CD4-positive, alpha-beta T cell (primary cell): ENCODE data around the gene APOBEC3G. TPM values are rescaled to one million over a fixed set of nuclear protein-coding genes. Genes with fewer than 3 reads are reported as not detected.

Experiments
- ATAC-seq: fragments of 200-7000 bp; cut with Tn5 transposase; one replicate; pipeline ENCODE4 v1.10.0; 2022; ENCODE audit warnings: mild to moderate bottlenecking; ENCODE audit not compliant: poor library complexity
- CTCF ChIA-PET: fragments of 350-600 bp; sonication (Branson Sonifier 250); formaldehyde crosslinking; loops from one replicate; lab custom pipeline; 2021; ENCODE audit warnings: antibody characterized with exemption, inconsistent platforms; lab: Charles Lee
- POLR2A ChIA-PET: fragments of 350-600 bp; sonication (Branson Sonifier 250); formaldehyde crosslinking; loops from one replicate; lab custom pipeline; 2021; ENCODE audit warnings: antibody characterized with exemption, inconsistent platforms; lab: Charles Lee
- DNase-seq, 14 experiments: peaks; one replicate each; pipeline ENCODE4 v3.0.0-alpha.2; 2013 to 2020; ENCODE audit warnings: mixed read lengths in 2 of 14
- H3K27ac ChIP-seq, 2 donors: one replicate each; pipeline versions ENCODE4 v1.5.1 to v1.7.0; 2013; ENCODE audit warnings: low read length in 2 of 2, low read depth in 1 of 2, mild to moderate bottlenecking in 1 of 2
- H3K27me3 ChIP-seq, 2 experiments: 1 replicate in 1 of 2; 2 replicates in 1 of 2; pipeline versions ENCODE4 v1.6.1 to v1.7.0; 2013; ENCODE audit warnings: low read length in 2 of 2, control low read depth in 1 of 2, mild to moderate bottlenecking in 1 of 2, moderate library complexity in 1 of 2; ENCODE audit not compliant: insufficient read depth in 2 of 2, control insufficient read depth in 1 of 2
- H3K36me3 ChIP-seq: one replicate; pipeline ENCODE4 v1.6.1; 2013; ENCODE audit warnings: low read length, control low read depth; ENCODE audit not compliant: insufficient read depth
- H3K4me1 ChIP-seq: one replicate; pipeline ENCODE4 v1.6.1; 2013; ENCODE audit warnings: low read length, control low read depth; ENCODE audit not compliant: insufficient read depth
- H3K4me3 ChIP-seq: one replicate; pipeline ENCODE4 v1.5.1; 2013; ENCODE audit warnings: mild to moderate bottlenecking, low read length, moderate library complexity
- H3K9me3 ChIP-seq, 2 experiments: 1 replicate in 1 of 2; 2 replicates in 1 of 2; pipeline versions ENCODE4 v1.6.1 to v1.7.0; 2013; ENCODE audit warnings: low read length in 2 of 2, mild to moderate bottlenecking in 2 of 2, control low read depth in 1 of 2, moderate library complexity in 1 of 2; ENCODE audit not compliant: control insufficient read depth in 1 of 2, insufficient read depth in 1 of 2
- H3K27ac Mint-ChIP-seq: one replicate; pipeline ENCODE4 v1.8.0; 2020; ENCODE audit warnings: mixed read lengths
- H3K27me3 Mint-ChIP-seq: one replicate; pipeline ENCODE4 v1.8.0; 2021; ENCODE audit warnings: mixed read lengths
- H3K36me3 Mint-ChIP-seq: one replicate; pipeline ENCODE4 v1.8.0; 2021; ENCODE audit warnings: low read depth, mixed read lengths
- H3K4me1 Mint-ChIP-seq: one replicate; pipeline ENCODE4 v1.8.0; 2021; ENCODE audit warnings: low read depth, mixed read lengths
- H3K4me3 Mint-ChIP-seq: one replicate; pipeline ENCODE4 v1.8.0; 2020; ENCODE audit warnings: mild to moderate bottlenecking, mixed read lengths
- H3K9me3 Mint-ChIP-seq: one replicate; pipeline ENCODE4 v1.8.0; 2020; ENCODE audit warnings: mixed read lengths
- intact Hi-C, 2 experiments: fragments of 100-400 bp; cut with DNase I in 1 of 2; cut with micrococcal nuclease in 1 of 2; formaldehyde crosslinking; loops; one replicate each; pipeline versions ENCODE4 v1.15.1 to v1.9.0; 2023 to 2025; cut with DNase I, micrococcal nuclease
- total RNA-seq, 174 experiments: library from RNA in 2 of 174; stranded (reverse) in 2 of 174; gene quantifications; one replicate each; pipeline ENCODE4 v1.2.3 and lab custom pipeline; 2021 to 2026
- TF ChIP-seq, protein P1 (sequence below): fragments of 200-600 bp; IDR thresholded peaks from one replicate; pipeline ENCODE4 v1.8.0; 2022; ENCODE audit warnings: antibody characterized with exemption, mild to moderate bottlenecking

The APOBEC3G gene
- total RNA-seq, 2 experiments from 2014 or later = 18.8 to 20.6 TPM

DNA sequence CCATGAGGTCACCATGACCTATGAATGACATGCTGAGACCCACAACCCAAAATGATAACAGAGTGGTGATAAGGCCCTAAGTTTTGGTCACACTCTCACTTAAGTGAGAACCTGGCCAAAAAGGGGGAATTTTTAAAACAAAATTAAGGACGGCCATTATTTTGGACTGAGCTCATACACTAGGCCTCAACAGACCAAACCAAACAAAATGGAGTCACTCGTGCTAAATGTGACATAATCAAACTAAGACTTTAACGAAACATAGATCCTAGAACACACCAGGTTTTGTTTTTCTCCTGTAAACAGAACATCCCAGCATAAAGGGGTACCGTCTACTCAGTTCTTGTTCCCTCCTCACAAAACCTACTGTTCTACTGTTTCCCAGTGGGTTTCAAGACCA, 31.4 kb downstream of the APOBEC3G start:
- intact Hi-C loops = no loop called here
- no peaks in the 10 kb centered on the region for H3K9me3 Mint-ChIP-seq

DNA sequence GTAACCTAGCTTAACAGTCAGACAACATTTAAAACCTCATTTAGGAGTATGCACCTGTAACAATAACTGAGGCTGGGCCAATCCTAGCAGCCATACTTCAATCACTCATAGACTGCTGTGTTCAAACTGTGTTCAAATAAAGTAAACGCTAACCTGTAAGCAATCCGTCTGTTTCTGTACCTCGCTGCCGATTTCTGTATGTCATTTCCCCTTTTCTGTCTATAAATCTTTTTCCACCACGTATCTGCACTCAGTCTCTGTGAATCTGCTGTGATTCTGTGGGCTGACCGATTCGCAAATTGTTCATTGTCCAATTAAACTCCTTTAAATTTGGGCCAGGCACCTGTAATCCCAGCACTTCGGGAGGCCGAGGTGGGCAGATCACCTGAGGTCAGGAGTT, 32.3 kb downstream of the APOBEC3G start:
- ChIA-PET CTCF (no interaction called here), POLR2A (no interaction called here)
- H3K27ac ChIP-seq = no peak overlapping the region
- Mint-ChIP-seq H3K9me3 (no peaks in the 10 kb centered on the region), H3K36me3 (no peaks in the 10 kb centered on the region), H3K27ac (no peak overlapping the region), H3K4me1 (no peaks in the 10 kb centered on the region), H3K27me3 (no peaks in the 10 kb centered on the region), H3K4me3 (no peak overlapping the region)
- no peaks in the 10 kb centered on the region for H3K27me3 ChIP-seq
- intact Hi-C loops = no loop called here
- no peaks in the 10 kb centered on the region for H3K36me3 ChIP-seq
- H3K9me3 ChIP-seq = no peaks in the 10 kb centered on the region
- no peak for DNase-seq
- ATAC-seq = no peak
- TF ChIP-seq, protein P1, sequence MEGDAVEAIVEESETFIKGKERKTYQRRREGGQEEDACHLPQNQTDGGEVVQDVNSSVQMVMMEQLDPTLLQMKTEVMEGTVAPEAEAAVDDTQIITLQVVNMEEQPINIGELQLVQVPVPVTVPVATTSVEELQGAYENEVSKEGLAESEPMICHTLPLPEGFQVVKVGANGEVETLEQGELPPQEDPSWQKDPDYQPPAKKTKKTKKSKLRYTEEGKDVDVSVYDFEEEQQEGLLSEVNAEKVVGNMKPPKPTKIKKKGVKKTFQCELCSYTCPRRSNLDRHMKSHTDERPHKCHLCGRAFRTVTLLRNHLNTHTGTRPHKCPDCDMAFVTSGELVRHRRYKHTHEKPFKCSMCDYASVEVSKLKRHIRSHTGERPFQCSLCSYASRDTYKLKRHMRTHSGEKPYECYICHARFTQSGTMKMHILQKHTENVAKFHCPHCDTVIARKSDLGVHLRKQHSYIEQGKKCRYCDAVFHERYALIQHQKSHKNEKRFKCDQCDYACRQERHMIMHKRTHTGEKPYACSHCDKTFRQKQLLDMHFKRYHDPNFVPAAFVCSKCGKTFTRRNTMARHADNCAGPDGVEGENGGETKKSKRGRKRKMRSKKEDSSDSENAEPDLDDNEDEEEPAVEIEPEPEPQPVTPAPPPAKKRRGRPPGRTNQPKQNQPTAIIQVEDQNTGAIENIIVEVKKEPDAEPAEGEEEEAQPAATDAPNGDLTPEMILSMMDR = no peak
- no peak overlapping the region for H3K4me3 ChIP-seq
- no peaks in the 10 kb centered on the region for H3K4me1 ChIP-seq

More for the DNA sequence above, 31.4 kb downstream of the APOBEC3G start:
- Histone ChIP-seq H3K36me3 (no peaks in the 10 kb centered on the region), H3K4me1 (no peaks in the 10 kb centered on the region), H3K27me3 (no peaks in the 10 kb centered on the region), H3K27ac (no peak overlapping the region), H3K4me3 (no peak overlapping the region), H3K9me3 (no peaks in the 10 kb centered on the region)
- H3K4me3 Mint-ChIP-seq = no peak overlapping the region
- H3K4me1 Mint-ChIP-seq = peaks cover 2% of the 10 kb centered on the region
- ChIA-PET CTCF (no interaction called here), POLR2A (interaction anchor here (0.6 kb wide), 1 partner anchor 39 kb away, joined by 4 read pairs; no protein-coding TSS in a partner anchor)
- TF ChIP-seq, protein P1 = no peak
- no peaks in the 10 kb centered on the region for H3K27me3 Mint-ChIP-seq
- no peak overlapping the region for H3K27ac Mint-ChIP-seq
- DNase-seq = no peak
- no peak for ATAC-seq
- no peaks in the 10 kb centered on the region for H3K36me3 Mint-ChIP-seq

GRCh38 chr22:39110631-39111561, 33.8 kb downstream of the APOBEC3G start:
- H3K9me3 ChIP-seq = no peaks in the 10 kb centered on the region
- intact Hi-C loops = no loop called here
- ChIA-PET POLR2A (no interaction called here), CTCF (no interaction called here)
- Mint-ChIP-seq H3K27me3 (no peaks in the 10 kb centered on the region), H3K4me3 (no peak overlapping the region), H3K4me1 (no peaks in the 10 kb centered on the region), H3K9me3 (no peaks in the 10 kb centered on the region), H3K36me3 (no peaks in the 10 kb centered on the region), H3K27ac (no peak overlapping the region)
- peaks cover under 1% of the 10 kb centered on the region for H3K4me1 ChIP-seq
- TF ChIP-seq, protein P1 = no peak
- H3K27me3 ChIP-seq = no peaks in the 10 kb centered on the region
- ATAC-seq (no peak), DNase-seq (no peak)
- H3K27ac ChIP-seq = no peak overlapping the region
- no peak overlapping the region for H3K4me3 ChIP-seq
- H3K36me3 ChIP-seq = no peaks in the 10 kb centered on the region
